ENCODE results near the gene CDSN.
"Not testable (repeated sequence)": the region's sequence is repeated elsewhere in the genome, so short reads cannot be mapped to it uniquely, and the experiment has no call there.

The CDSN gene

GRCh38 chr6:31120151-31120915, at the start of gene CDSN:
Gene CDSN (minus strand): TSS chr6:31120446. CDS start chr6:31120419, 27 bp downstream.
- DNase-seq, result no peak

- no peak for DNase-seq
These were observed 49.0 kb upstream of the CDSN start for GRCh38 chr6:31169123-31169857.

- DNase-seq, result no peak
These were observed 48.4 kb upstream of the CDSN start for GRCh38 chr6:31168606-31169005.

GRCh38 chr6:31165986-31166385, 45.7 kb upstream of the CDSN start:
- no peak for DNase-seq

- not testable (repeated sequence) for DNase-seq
These were observed 45.0 kb upstream of the CDSN start for GRCh38 chr6:31165064-31165832.

GRCh38 chr6:31164475-31165063, 44.3 kb upstream of the CDSN start:
- DNase-seq, result not testable (repeated sequence)

- no peak for DNase-seq
These were observed 43.7 kb upstream of the CDSN start for GRCh38 chr6:31163922-31164321.

GRCh38 chr6:31162463-31163165, 42.4 kb upstream of the CDSN start:
- no peak for DNase-seq

GRCh38 chr6:31161216-31162126, 41.2 kb upstream of the CDSN start:
- DNase-seq, result no peak

- DNase-seq, result peak in 1 of 2 donors; percentile 26
These were observed 38.9 kb upstream of the CDSN start for GRCh38 chr6:31158863-31159855.

GRCh38 chr6:31158140-31158862, 38.1 kb upstream of the CDSN start, which contains the start of gene TCF19:
Gene TCF19 (plus strand): TSS chr6:31158589. CDS start chr6:31159470, 881 bp downstream.
- DNase-seq, result peak; percentile 99

GRCh38 chr6:31157513-31158139, 37.4 kb upstream of the CDSN start, which contains the start of gene CCHCR1:
Gene CCHCR1 (minus strand): TSS chr6:31157802. CDS start chr6:31157600, 202 bp downstream.
- no peak for DNase-seq

GRCh38 chr6:31156641-31157040, 36.4 kb upstream of the CDSN start:
- no peak for DNase-seq

GRCh38 chr6:31154436-31154835, 34.2 kb upstream of the CDSN start:
- no peak for DNase-seq

- no peak for DNase-seq
These were observed 32.5 kb upstream of the CDSN start for GRCh38 chr6:31152781-31153180.

- no peak for DNase-seq
These were observed 29.7 kb upstream of the CDSN start for GRCh38 chr6:31149827-31150447.

- no peak for DNase-seq
These were observed 25.1 kb upstream of the CDSN start for GRCh38 chr6:31145386-31145785.

GRCh38 chr6:31144970-31145340, 24.7 kb upstream of the CDSN start:
- no peak for DNase-seq

All from CD4-positive, alpha-beta T cell treated with Interferon alpha-2 for 1 hour (primary cell).